MM.1S (cell line): ENCODE results near the gene TSPAN5.

Experiments
- DNase-seq: peaks from one replicate; pipeline ENCODE4 v3.0.0-alpha.2; 2015
- H2AFZ ChIP-seq: fragments of 300-600 bp; sonication (generic); 2 replicates; pipeline ENCODE4 v1.6.0; 2016; ENCODE audit warnings: antibody characterized with exemption, low read length
- H3F3A ChIP-seq: fragments of 300-600 bp; sonication (generic); 2 replicates; pipeline ENCODE4 v1.6.1; 2016; ENCODE audit warnings: mild to moderate bottlenecking, antibody characterized with exemption, low read length, moderate library complexity, mixed read lengths; ENCODE audit not compliant: insufficient read depth
- H3K27ac ChIP-seq: fragments of 300-600 bp; sonication (generic); 2 replicates; pipeline ENCODE4 v1.5.1; 2016; ENCODE audit warnings: mild to moderate bottlenecking, low read length
- H3K27me3 ChIP-seq: fragments of 300-600 bp; sonication (generic); replicated peaks from 2 replicates; pipeline ENCODE4 v1.6.0; 2016; ENCODE audit warnings: low read length; ENCODE audit not compliant: insufficient read depth
- H3K36me3 ChIP-seq: fragments of 300-600 bp; sonication (generic); replicated peaks from 2 replicates; pipeline ENCODE4 v1.6.1; 2016; ENCODE audit warnings: mild to moderate bottlenecking, low read length, mixed read lengths; ENCODE audit not compliant: insufficient read depth
- H3K4me1 ChIP-seq: fragments of 300-600 bp; sonication (generic); 2 replicates; pipeline ENCODE4 v1.6.1; 2016; ENCODE audit warnings: low read length, mixed read lengths
- H3K4me2 ChIP-seq: fragments of 300-600 bp; sonication (generic); 2 replicates; pipeline ENCODE4 v1.6.0; 2016; ENCODE audit warnings: low read depth, low read length
- H3K4me3 ChIP-seq: fragments of 300-600 bp; sonication (generic); 2 replicates; pipeline ENCODE4 v1.5.1; 2016; ENCODE audit warnings: low read length, mixed read lengths
- H3K79me2 ChIP-seq: fragments of 300-600 bp; sonication (generic); 2 replicates; pipeline ENCODE4 v1.6.1; 2016; ENCODE audit warnings: mixed run types, low read length, mixed read lengths
- H3K9ac ChIP-seq: fragments of 300-600 bp; sonication (generic); 2 replicates; pipeline ENCODE4 v1.6.1; 2016; ENCODE audit warnings: low read length, mixed read lengths
- H3K9me2 ChIP-seq: fragments of 300-600 bp; sonication (generic); replicated peaks from 2 replicates; pipeline ENCODE4 v1.6.1; 2016; ENCODE audit warnings: mild to moderate bottlenecking, low read length, mixed read lengths; ENCODE audit not compliant: insufficient read depth
- H3K9me3 ChIP-seq: fragments of 300-600 bp; sonication (generic); replicated peaks from 2 replicates; pipeline ENCODE4 v1.6.1; 2016; ENCODE audit warnings: mild to moderate bottlenecking, low read length, mixed read lengths; ENCODE audit not compliant: insufficient read depth
- H4K20me1 ChIP-seq: fragments of 300-600 bp; sonication (generic); 2 replicates; pipeline ENCODE4 v1.6.1; 2016; ENCODE audit warnings: mild to moderate bottlenecking, low read length, moderate library complexity, mixed read lengths; ENCODE audit not compliant: insufficient read depth
- CTCF ChIP-seq: fragments of 300-600 bp; sonication (generic); IDR thresholded peaks from 2 replicates; pipeline ENCODE4 v1.5.1; 2016; ENCODE audit warnings: antibody characterized with exemption, low read length, mixed read lengths
- EZH2 ChIP-seq: fragments of 300-600 bp; sonication (generic); optimal IDR thresholded peaks from 2 replicates; pipeline ENCODE3; 2017; ENCODE audit warnings: low read depth, mild to moderate bottlenecking, antibody characterized with exemption, low read length, mixed read lengths
- EZH2phosphoT487 ChIP-seq: fragments of 300-600 bp; sonication (generic); IDR thresholded peaks from 2 replicates; pipeline ENCODE4 v1.6.1; 2018; ENCODE audit warnings: antibody characterized with exemption, low read length

The TSPAN5 gene

GRCh38 chr4:98679738-98680137 lies 21.3 kb upstream of the TSPAN5 start:
- Histone ChIP-seq H3K4me3 (no peak overlapping the region), H3K4me1 (no peaks in the 10 kb centered on the region), H3K4me2 (no peak overlapping the region), H2AFZ (no peak overlapping the region), H3K9ac (no peak overlapping the region), H3K36me3 (no peaks in the 10 kb centered on the region), H3K79me2 (no peaks in the 10 kb centered on the region), H3F3A (no peaks in the 10 kb centered on the region), H3K27me3 (no peaks in the 10 kb centered on the region), H3K9me3 (no peaks in the 10 kb centered on the region), H3K9me2 (no peaks in the 10 kb centered on the region), H4K20me1 (no peaks in the 10 kb centered on the region), H3K27ac (no peak overlapping the region)
- DNase-seq = no peak
- no peak for TF ChIP-seq EZH2
- TF ChIP-seq CTCF = no peak
- no peak for TF ChIP-seq EZH2phosphoT487

GRCh38 chr4:98677799-98678198 lies 19.4 kb upstream of the TSPAN5 start:
- no peaks in the 10 kb centered on the region for H3K27me3 ChIP-seq
- H3F3A ChIP-seq = no peaks in the 10 kb centered on the region
- H3K9me2 ChIP-seq = no peaks in the 10 kb centered on the region
- H3K79me2 ChIP-seq = no peaks in the 10 kb centered on the region
- no peaks in the 10 kb centered on the region for H3K36me3 ChIP-seq
- no peak overlapping the region for H3K4me3 ChIP-seq
- no peak overlapping the region for H3K4me2 ChIP-seq
- DNase-seq = no peak
- H2AFZ ChIP-seq = no peak overlapping the region
- no peak overlapping the region for H3K9ac ChIP-seq
- TF ChIP-seq EZH2phosphoT487 (no peak), CTCF (no peak), EZH2 (no peak)
- no peaks in the 10 kb centered on the region for H3K4me1 ChIP-seq
- no peaks in the 10 kb centered on the region for H3K9me3 ChIP-seq
- no peaks in the 10 kb centered on the region for H4K20me1 ChIP-seq
- H3K27ac ChIP-seq = no peak overlapping the region

DNA sequence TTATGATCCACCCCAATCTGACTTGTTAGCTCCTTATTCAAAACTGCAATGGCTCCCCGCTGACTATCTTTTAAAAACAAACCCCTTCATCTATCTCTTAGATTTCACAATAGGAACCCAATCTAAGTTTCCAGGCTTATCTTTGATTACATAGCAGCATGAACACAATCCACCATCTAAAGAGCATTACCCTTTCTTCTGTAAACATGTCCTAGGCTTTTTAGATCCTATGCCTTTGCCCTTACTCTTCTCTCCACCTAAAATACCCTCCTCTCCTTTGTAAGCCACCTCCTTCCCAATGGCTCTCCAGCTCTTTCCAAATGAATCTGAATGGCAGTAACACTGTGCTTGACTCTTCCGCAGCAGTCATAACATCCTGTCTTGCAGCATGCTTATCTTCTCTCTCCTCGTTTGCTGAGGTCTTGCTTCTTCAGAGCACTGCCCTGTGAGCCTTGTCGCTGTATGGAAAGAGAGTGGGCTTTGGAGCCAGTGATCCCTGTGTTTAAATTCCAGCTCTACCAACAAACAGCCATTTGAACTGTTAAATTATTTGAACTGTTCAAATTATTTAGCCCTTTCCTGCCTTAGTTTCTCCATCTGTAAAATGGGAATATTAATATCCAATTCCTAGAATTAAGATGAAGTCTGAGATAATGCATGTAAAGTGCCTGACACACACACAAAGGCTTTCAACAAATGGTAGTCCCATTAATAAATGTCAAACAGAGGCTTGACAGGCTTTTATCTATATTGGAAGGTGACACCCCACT lies 16.2 kb upstream of the TSPAN5 start:
- TF ChIP-seq EZH2phosphoT487 (no peak), EZH2 (no peak), CTCF (no peak)
- Histone ChIP-seq H3K36me3 (no peaks in the 10 kb centered on the region), H2AFZ (no peak overlapping the region), H3K9me3 (no peaks in the 10 kb centered on the region), H3K9me2 (no peaks in the 10 kb centered on the region), H4K20me1 (no peaks in the 10 kb centered on the region), H3K27me3 (no peaks in the 10 kb centered on the region), H3F3A (no peaks in the 10 kb centered on the region), H3K79me2 (no peaks in the 10 kb centered on the region), H3K4me2 (no peak overlapping the region), H3K9ac (no peak overlapping the region), H3K4me3 (no peak overlapping the region), H3K27ac (no peak overlapping the region), H3K4me1 (no peaks in the 10 kb centered on the region)
- DNase-seq = no peak
